Activated naive CD8-positive, alpha-beta T cell (primary cell): ENCODE results near the gene TRDN.
"Not testable (repeated sequence)": the region's sequence is repeated elsewhere in the genome, so short reads cannot be mapped to it uniquely, and the experiment has no call there.

Source experiments
- H3K27ac Mint-ChIP-seq: one replicate; pipeline ENCODE4 v1.8.0; 2021; ENCODE audit warnings: mixed read lengths
- H3K27me3 Mint-ChIP-seq: one replicate; pipeline ENCODE4 v1.8.0; 2021; ENCODE audit warnings: mixed read lengths
- H3K36me3 Mint-ChIP-seq: one replicate; pipeline ENCODE4 v1.8.0; 2021; ENCODE audit warnings: mixed read lengths
- H3K4me1 Mint-ChIP-seq: one replicate; pipeline ENCODE4 v1.8.0; 2021; ENCODE audit warnings: low read depth, mixed read lengths
- H3K4me3 Mint-ChIP-seq: one replicate; pipeline ENCODE4 v1.8.0; 2021; ENCODE audit warnings: mild to moderate bottlenecking, mixed read lengths
- H3K9me3 Mint-ChIP-seq: one replicate; pipeline ENCODE4 v1.8.0; 2021; ENCODE audit warnings: low read depth, mixed read lengths

Gene TRDN

DNA sequence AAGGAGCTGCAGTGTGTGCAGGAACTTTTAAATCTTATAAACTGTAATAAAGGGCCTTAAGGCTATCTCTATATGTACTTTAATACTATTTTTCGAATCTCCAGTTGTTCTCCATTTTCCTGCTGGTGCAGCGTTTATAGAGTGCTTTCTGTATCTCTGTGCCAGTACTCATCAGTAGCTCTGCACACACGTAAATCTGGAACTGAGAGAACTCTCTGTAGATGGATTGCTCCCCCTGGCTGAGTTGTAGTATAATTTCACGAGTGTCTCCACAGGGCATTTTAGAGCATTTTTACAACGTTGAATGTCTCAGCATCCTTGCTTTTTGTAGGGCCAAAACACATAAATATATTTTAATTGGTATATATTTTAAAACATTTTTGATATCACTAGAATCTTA is 256.5 kb downstream of the TRDN start:
- no peaks in the 10 kb centered on the region for H3K27me3 Mint-ChIP-seq
- no peaks in the 10 kb centered on the region for H3K4me1 Mint-ChIP-seq
- no peak overlapping the region for H3K27ac Mint-ChIP-seq
- H3K9me3 Mint-ChIP-seq = no peaks in the 10 kb centered on the region
- H3K4me3 Mint-ChIP-seq = no peak overlapping the region
- no peaks in the 10 kb centered on the region for H3K36me3 Mint-ChIP-seq

DNA sequence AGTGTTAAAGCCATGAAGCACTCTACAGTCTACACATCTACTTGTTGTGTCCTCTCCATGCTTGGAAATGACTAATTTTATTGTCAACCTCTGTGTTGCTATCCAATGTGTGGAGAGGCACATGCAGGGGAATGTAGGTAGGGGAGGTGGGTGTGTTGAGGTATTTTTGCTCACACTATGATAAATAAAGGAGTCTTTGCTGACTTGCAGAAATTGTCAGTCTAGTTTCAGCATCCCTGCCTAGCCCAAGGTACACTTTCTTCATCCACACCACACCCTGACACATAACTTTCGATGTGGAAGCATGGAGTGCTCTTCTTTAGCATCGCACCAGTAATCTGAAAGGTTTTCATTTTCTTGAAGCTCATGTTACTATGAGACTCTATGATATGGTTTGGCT is 264.0 kb downstream of the TRDN start:
- no peak overlapping the region for H3K4me3 Mint-ChIP-seq
- H3K36me3 Mint-ChIP-seq = no peaks in the 10 kb centered on the region
- H3K9me3 Mint-ChIP-seq = no peaks in the 10 kb centered on the region
- no peak overlapping the region for H3K27ac Mint-ChIP-seq
- no peaks in the 10 kb centered on the region for H3K27me3 Mint-ChIP-seq
- H3K4me1 Mint-ChIP-seq = no peaks in the 10 kb centered on the region

DNA sequence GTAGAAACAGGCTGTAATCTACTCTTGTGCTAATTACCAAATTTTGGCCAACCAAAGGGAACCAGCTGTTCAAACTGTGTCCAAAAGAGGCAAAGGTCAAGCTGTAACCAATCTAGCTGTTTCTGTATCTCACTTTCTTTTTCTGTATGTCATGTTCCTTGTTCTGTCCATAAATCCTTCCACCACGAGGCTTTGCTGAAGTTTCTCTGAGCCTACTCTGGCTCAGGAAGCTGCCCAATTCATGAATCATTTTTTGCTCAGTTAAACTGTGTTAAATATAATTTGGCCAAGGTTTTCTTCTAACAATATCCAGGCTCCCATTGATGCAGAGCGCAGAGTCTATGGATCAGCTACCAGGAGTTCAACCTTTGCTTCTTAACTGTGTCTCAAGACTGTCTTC is 272.8 kb downstream of the TRDN start:
- Mint-ChIP-seq H3K27me3 (peaks cover 1% of the 10 kb centered on the region), H3K27ac (no peak overlapping the region), H3K36me3 (no peaks in the 10 kb centered on the region), H3K4me1 (no peaks in the 10 kb centered on the region), H3K9me3 (peaks cover 12% of the 10 kb centered on the region), H3K4me3 (no peak overlapping the region)

GRCh38 chr6:123360359-123360758 is 276.4 kb downstream of the TRDN start:
- no peak overlapping the region for H3K27ac Mint-ChIP-seq
- no peak overlapping the region for H3K4me3 Mint-ChIP-seq
- peaks cover 1% of the 10 kb centered on the region for H3K27me3 Mint-ChIP-seq
- H3K9me3 Mint-ChIP-seq = peaks cover 13% of the 10 kb centered on the region
- H3K4me1 Mint-ChIP-seq = no peaks in the 10 kb centered on the region
- H3K36me3 Mint-ChIP-seq = no peaks in the 10 kb centered on the region

DNA sequence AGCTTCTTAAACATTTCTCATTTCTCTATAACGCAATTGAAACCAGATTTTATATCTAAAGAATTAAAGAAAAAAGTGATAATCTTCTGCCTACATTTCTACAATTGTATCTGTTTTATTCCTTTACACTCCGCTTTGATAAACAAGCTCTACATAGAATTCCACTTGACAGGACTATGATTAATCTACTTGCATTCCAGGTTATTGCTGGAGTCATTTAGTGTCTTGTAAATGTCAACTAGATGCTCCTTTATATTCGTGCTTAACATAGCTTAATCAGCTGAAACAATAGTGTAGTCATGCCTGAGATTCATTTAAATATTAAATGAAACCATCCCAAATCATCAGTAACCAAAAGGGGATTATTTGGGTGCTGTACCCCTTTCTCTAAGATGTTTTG is 284.0 kb downstream of the TRDN start:
- H3K27me3 Mint-ChIP-seq = no peaks in the 10 kb centered on the region
- no peaks in the 10 kb centered on the region for H3K4me1 Mint-ChIP-seq
- no peak overlapping the region for H3K27ac Mint-ChIP-seq
- no peaks in the 10 kb centered on the region for H3K36me3 Mint-ChIP-seq
- H3K9me3 Mint-ChIP-seq = no peaks in the 10 kb centered on the region
- no peak overlapping the region for H3K4me3 Mint-ChIP-seq

DNA sequence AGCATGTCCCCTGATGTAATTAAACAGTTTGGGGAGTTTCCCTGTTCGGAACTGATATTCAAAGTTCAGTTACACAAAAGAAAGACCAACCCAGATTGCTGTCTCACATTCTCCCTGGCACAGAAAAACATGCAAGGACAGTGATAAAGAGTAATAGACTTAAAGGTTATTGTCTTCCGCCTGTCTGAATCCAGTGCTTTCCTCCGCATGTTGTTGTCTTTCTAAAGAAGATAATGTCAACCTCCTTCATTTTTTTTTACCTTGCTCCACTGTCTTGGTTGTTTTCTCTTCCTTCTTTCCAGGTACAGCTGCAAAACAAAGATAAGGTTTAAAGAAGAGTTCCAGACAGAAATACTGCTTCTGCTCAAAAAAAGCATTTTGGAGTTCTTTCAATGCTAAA is 284.5 kb downstream of the TRDN start:
- H3K4me1 Mint-ChIP-seq = no peaks in the 10 kb centered on the region
- no peak overlapping the region for H3K27ac Mint-ChIP-seq
- H3K9me3 Mint-ChIP-seq = no peaks in the 10 kb centered on the region
- no peaks in the 10 kb centered on the region for H3K36me3 Mint-ChIP-seq
- no peaks in the 10 kb centered on the region for H3K27me3 Mint-ChIP-seq
- H3K4me3 Mint-ChIP-seq = no peak overlapping the region

DNA sequence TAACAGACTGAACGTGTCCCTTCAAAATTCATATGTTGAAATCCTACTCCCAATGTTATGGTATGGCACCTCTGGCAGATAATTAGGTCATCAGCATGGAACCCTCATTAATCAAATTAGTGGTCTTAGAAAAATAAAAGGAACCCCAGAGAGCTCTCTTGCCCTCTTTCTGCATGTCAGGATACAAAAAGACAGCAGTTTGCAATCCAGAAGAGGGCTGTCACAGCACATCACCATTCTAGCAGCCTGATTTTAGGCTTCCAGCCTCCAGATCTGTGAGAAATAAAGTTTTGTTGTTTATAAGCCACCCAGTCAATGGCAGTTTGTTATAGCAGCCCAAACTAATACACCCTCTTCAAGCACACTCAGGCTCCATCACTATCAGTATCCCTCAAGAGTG is 292.9 kb downstream of the TRDN start:
- no peaks in the 10 kb centered on the region for H3K36me3 Mint-ChIP-seq
- no peaks in the 10 kb centered on the region for H3K9me3 Mint-ChIP-seq
- H3K27me3 Mint-ChIP-seq = no peaks in the 10 kb centered on the region
- H3K27ac Mint-ChIP-seq = no peak overlapping the region
- H3K4me3 Mint-ChIP-seq = no peak overlapping the region
- H3K4me1 Mint-ChIP-seq = no peaks in the 10 kb centered on the region

GRCh38 chr6:123338394-123338793 is 298.4 kb downstream of the TRDN start:
- no peaks in the 10 kb centered on the region for H3K4me1 Mint-ChIP-seq
- H3K4me3 Mint-ChIP-seq = no peak overlapping the region
- no peak overlapping the region for H3K27ac Mint-ChIP-seq
- H3K27me3 Mint-ChIP-seq = no peaks in the 10 kb centered on the region
- no peaks in the 10 kb centered on the region for H3K9me3 Mint-ChIP-seq
- no peaks in the 10 kb centered on the region for H3K36me3 Mint-ChIP-seq

GRCh38 chr6:123333000-123333756 is 303.6 kb downstream of the TRDN start:
- Mint-ChIP-seq H3K9me3 (no peaks in the 10 kb centered on the region), H3K27ac (no peak overlapping the region), H3K36me3 (no peaks in the 10 kb centered on the region), H3K4me3 (no peak overlapping the region), H3K4me1 (no peaks in the 10 kb centered on the region), H3K27me3 (no peaks in the 10 kb centered on the region)

GRCh38 chr6:123332070-123332469 is 304.7 kb downstream of the TRDN start:
- H3K4me3 Mint-ChIP-seq = no peak overlapping the region
- no peak overlapping the region for H3K27ac Mint-ChIP-seq
- H3K4me1 Mint-ChIP-seq = no peaks in the 10 kb centered on the region
- no peaks in the 10 kb centered on the region for H3K27me3 Mint-ChIP-seq
- no peaks in the 10 kb centered on the region for H3K36me3 Mint-ChIP-seq
- no peaks in the 10 kb centered on the region for H3K9me3 Mint-ChIP-seq

- no peak overlapping the region for H3K27ac Mint-ChIP-seq
- H3K4me3 Mint-ChIP-seq = no peak overlapping the region
- H3K36me3 Mint-ChIP-seq = no peaks in the 10 kb centered on the region
- no peaks in the 10 kb centered on the region for H3K27me3 Mint-ChIP-seq
- H3K9me3 Mint-ChIP-seq = no peaks in the 10 kb centered on the region
- no peaks in the 10 kb centered on the region for H3K4me1 Mint-ChIP-seq
Observed at GRCh38 chr6:123329337-123329736, 307.4 kb downstream of the TRDN start.

GRCh38 chr6:123323452-123324329 is 313.1 kb downstream of the TRDN start:
- no peaks in the 10 kb centered on the region for H3K27me3 Mint-ChIP-seq
- no peaks in the 10 kb centered on the region for H3K4me1 Mint-ChIP-seq
- H3K4me3 Mint-ChIP-seq = no peak overlapping the region
- H3K9me3 Mint-ChIP-seq = no peaks in the 10 kb centered on the region
- no peaks in the 10 kb centered on the region for H3K36me3 Mint-ChIP-seq
- no peak overlapping the region for H3K27ac Mint-ChIP-seq

DNA sequence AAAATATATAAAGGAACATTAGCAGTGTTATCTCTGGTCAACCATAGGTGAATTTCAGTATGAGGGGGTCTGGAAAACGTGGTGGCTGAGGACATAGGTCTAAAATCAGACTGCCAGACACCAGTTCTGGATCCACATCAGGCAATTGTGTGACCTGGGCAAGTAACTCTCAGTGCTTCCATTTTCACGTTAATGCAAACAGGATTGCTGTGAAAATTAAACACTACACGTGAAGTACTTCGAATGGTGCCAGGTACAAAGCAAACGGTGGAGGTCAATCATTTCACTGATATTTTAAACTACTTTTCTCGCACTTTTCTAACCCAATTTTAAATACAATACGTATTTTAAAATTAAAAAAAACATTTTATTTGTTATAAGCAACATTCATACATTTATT is 315.7 kb downstream of the TRDN start:
- Mint-ChIP-seq H3K4me3 (no peak overlapping the region), H3K9me3 (no peaks in the 10 kb centered on the region)

GRCh38 chr6:123316733-123317323 is 319.9 kb downstream of the TRDN start:
- Mint-ChIP-seq H3K27ac (no peak overlapping the region), H3K27me3 (no peaks in the 10 kb centered on the region), H3K4me3 (no peak overlapping the region), H3K9me3 (peaks cover 3% of the 10 kb centered on the region), H3K4me1 (no peaks in the 10 kb centered on the region), H3K36me3 (no peaks in the 10 kb centered on the region)

More for the DNA sequence above, 315.7 kb downstream of the TRDN start:
- Mint-ChIP-seq H3K27me3 (no peaks in the 10 kb centered on the region), H3K27ac (no peak overlapping the region), H3K4me1 (no peaks in the 10 kb centered on the region), H3K36me3 (no peaks in the 10 kb centered on the region)

DNA sequence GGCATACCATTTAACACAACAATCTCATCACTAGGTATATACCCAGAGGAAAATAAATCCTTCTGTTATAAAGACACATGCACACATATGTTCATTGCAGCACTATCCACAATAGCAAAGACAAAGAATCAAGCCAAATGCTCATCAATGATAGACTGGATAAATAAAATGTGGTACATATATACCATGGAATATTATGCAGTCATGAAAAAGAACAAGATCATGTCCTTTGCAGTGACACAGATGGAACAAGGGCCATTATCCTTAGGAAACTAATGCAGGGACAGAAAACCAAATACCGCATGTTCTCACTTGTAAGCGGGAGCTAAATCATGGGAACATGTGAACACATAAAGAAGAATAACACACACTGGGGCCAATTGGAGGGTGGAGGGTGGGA is 322.3 kb downstream of the TRDN start:
- H3K4me3 Mint-ChIP-seq, H3K9me3 Mint-ChIP-seq, H3K27me3 Mint-ChIP-seq, H3K36me3 Mint-ChIP-seq, H3K4me1 Mint-ChIP-seq, H3K27ac Mint-ChIP-seq: not testable (repeated sequence)
